Endodermal cell (in vitro differentiated cells): Measurements from ENCODE around the gene VWA8. TPM values are rescaled to one million over a fixed set of nuclear protein-coding genes. Genes with fewer than 3 reads are reported as not detected.

Experiments used
- DNase-seq: peaks from one replicate; pipeline ENCODE4 v3.0.0-alpha.2; 2017
- H3K27ac ChIP-seq: 2 replicates; pipeline ENCODE4 v1.5.1; 2013; ENCODE audit warnings: mild to moderate bottlenecking, low read depth, low read length, moderate library complexity
- H3K27me3 ChIP-seq: 2 replicates; pipeline ENCODE4 v1.6.1; 2013; ENCODE audit warnings: mild to moderate bottlenecking, low read length, moderate library complexity; ENCODE audit not compliant: insufficient read depth, control insufficient read depth, poor library complexity, severe bottlenecking
- H3K36me3 ChIP-seq: 2 replicates; pipeline ENCODE4 v1.7.0; 2013; ENCODE audit warnings: mild to moderate bottlenecking, low read length, moderate library complexity; ENCODE audit not compliant: control insufficient read depth, insufficient read depth
- H3K4me1 ChIP-seq: one replicate; pipeline ENCODE4 v1.7.0; 2013; ENCODE audit warnings: low read length; ENCODE audit not compliant: control insufficient read depth, insufficient read depth
- H3K4me3 ChIP-seq: 2 replicates; pipeline ENCODE4 v1.5.1; 2013; ENCODE audit warnings: mild to moderate bottlenecking, low read length, moderate library complexity
- H3K9ac ChIP-seq: 2 replicates; pipeline ENCODE4 v1.6.1; 2013; ENCODE audit warnings: mild to moderate bottlenecking, low read length, moderate library complexity; ENCODE audit not compliant: poor library complexity, severe bottlenecking; ENCODE audit errors: extremely low read depth
- H3K9me3 ChIP-seq: 2 replicates; pipeline ENCODE4 v1.6.1; 2013; ENCODE audit warnings: mild to moderate bottlenecking, low read length, moderate library complexity; ENCODE audit not compliant: control insufficient read depth
- H3K27ac Mint-ChIP-seq: 2 replicates; pipeline ENCODE4 v1.8.0; 2020; ENCODE audit warnings: mixed read lengths
- H3K27me3 Mint-ChIP-seq: 2 replicates; pipeline ENCODE4 v1.8.0; 2021; ENCODE audit warnings: mild to moderate bottlenecking, mixed read lengths; ENCODE audit not compliant: insufficient read depth
- H3K36me3 Mint-ChIP-seq: 2 replicates; pipeline ENCODE4 v1.8.0; 2020; ENCODE audit warnings: low read depth, mixed read lengths
- H3K4me1 Mint-ChIP-seq: 2 replicates; pipeline ENCODE4 v1.8.0; 2020; ENCODE audit warnings: mixed read lengths
- H3K4me3 Mint-ChIP-seq: 2 replicates; pipeline ENCODE4 v1.8.0; 2020; ENCODE audit warnings: mild to moderate bottlenecking, moderate library complexity, mixed read lengths
- H3K9me3 Mint-ChIP-seq: 2 replicates; pipeline ENCODE4 v1.8.0; 2020; ENCODE audit warnings: mild to moderate bottlenecking, mixed read lengths
- CTCF ChIP-seq: fragments of 200-600 bp; sonication (generic); conservative IDR thresholded peaks from 2 replicates; pipeline ENCODE4 v1.5.0; 2021; ENCODE audit warnings: antibody characterized with exemption, mild to moderate bottlenecking
- WGBS, 2 experiments: methylation state at CpG; one replicate each; pipeline versions ENCODE4 v1.1.5 to v1.1.7; 2013; ENCODE audit warnings: missing lambda C conversion rate in 2 of 2, mixed read lengths in 1 of 2; ENCODE audit not compliant: insufficient coverage in 1 of 2, insufficient read length in 1 of 2; 5-methylcytosine and 5-hydroxymethylcytosine counted together
- total RNA-seq, 2 donors: library from RNA; stranded (reverse); fragmentation: NEBNext Ultra II Directional in 1 of 2; extraction: Animal tissue kit (Norgen Biotek cat#: 25700) in 1 of 2; gene quantifications; 2 replicates in 1 of 2; 3 replicates in 1 of 2; pipeline ENCODE4 v1.2.1, GENCODE V29; 2021

VWA8 gene
- total RNA-seq, 2 donors from 2014 or later = 24.6 to 25.6 TPM

DNA sequence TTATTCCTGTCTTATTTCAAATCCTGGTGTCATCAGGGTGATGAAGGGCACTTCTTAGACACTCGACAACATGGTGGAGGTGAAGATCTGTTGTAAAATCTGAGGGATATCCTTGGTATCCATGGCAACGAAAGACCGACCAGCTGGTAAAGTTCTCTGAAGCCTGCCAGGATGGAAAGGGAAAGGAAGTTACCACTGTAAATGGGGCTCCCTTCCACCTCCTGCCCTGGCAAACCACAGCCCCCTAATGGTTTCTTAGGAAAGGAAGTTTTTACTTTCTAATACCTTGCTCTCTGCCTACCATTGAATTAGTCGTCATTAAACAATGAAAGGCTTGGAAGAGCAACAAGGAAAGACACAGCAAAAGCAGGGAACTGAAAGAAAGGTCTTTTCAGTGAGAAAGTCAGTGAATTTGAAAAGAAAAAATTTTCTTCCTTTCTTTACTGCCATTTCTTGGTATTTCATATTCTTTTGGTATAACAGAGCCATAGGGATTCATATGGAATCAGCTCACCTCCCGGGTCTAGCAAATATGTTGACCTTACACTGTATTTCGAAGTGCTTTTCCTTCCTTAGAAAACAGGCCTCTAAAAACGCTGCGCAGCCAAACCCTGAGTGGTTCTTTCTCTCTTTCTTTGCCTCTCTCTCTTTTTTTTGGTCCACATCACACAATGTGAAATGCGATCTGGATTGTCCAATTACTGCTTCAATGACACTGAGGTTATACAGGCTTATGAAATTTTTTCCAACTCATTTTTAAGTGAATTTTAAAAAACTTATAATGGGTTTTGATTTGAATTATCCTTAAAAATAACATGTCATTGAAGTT, 392.6 kb downstream of the VWA8 start:
- DNase-seq = no peak
- Mint-ChIP-seq H3K9me3 (peaks cover 20% of the 10 kb centered on the region), H3K36me3 (peaks cover 31% of the 10 kb centered on the region), H3K27ac (no peak overlapping the region), H3K27me3 (peaks cover 6% of the 10 kb centered on the region), H3K4me3 (no peak overlapping the region), H3K4me1 (peaks cover 14% of the 10 kb centered on the region)
- Histone ChIP-seq H3K4me1 (peaks cover 9% of the 10 kb centered on the region), H3K27ac (no peak overlapping the region), H3K4me3 (no peak overlapping the region), H3K36me3 (peaks cover 9% of the 10 kb centered on the region), H3K9ac (no peak overlapping the region), H3K9me3 (peaks cover 10% of the 10 kb centered on the region), H3K27me3 (peaks cover 33% of the 10 kb centered on the region)
- WGBS, 2 experiments = 82 to 94% methylated on average over 5 to 9 of the region's 9 CpGs
- TF ChIP-seq CTCF = no peak

- peaks cover 24% of the 10 kb centered on the region for H3K4me1 Mint-ChIP-seq
- Histone ChIP-seq H3K4me1 (peaks cover 14% of the 10 kb centered on the region), H3K27ac (no peak overlapping the region), H3K36me3 (peaks cover 9% of the 10 kb centered on the region), H3K4me3 (no peak overlapping the region), H3K27me3 (peaks cover 43% of the 10 kb centered on the region), H3K9ac (no peak overlapping the region), H3K9me3 (peaks cover 10% of the 10 kb centered on the region)
- TF ChIP-seq CTCF = no peak
- no peak overlapping the region for H3K4me3 Mint-ChIP-seq
- no peak overlapping the region for H3K27ac Mint-ChIP-seq
- peaks cover 6% of the 10 kb centered on the region for H3K27me3 Mint-ChIP-seq
- peaks cover 12% of the 10 kb centered on the region for H3K9me3 Mint-ChIP-seq
- H3K36me3 Mint-ChIP-seq = peaks cover 30% of the 10 kb centered on the region
- DNase-seq = no peak
- WGBS, 2 experiments = 96 to 100% methylated on average over 1 to 2 of the region's 2 CpGs
Measured at GRCh38 chr13:41567363-41567762, 393.5 kb downstream of the VWA8 start.

DNA sequence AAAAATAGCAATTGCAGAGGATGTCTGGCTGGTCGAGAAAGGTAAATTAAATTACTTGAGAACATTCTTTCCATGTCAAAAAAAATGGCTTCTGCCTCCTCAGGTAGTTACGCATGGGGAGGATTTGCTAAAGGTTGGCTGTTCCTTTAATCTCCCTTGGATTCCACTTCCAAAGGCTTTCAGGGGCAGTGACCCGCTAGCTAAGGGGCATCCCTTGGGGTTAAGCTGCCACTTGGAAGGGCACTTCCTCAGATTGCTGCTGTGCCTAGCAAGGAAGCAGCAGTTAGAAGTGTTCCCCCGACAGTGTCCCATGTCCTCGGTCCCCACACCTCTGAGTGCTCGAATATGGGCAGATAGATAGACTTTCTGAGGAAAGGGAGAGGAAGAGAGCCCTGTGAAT, 395.1 kb downstream of the VWA8 start:
- Histone ChIP-seq H3K9me3 (peaks cover 7% of the 10 kb centered on the region), H3K27me3 (peaks cover 58% of the 10 kb centered on the region), H3K4me1 (peaks cover 14% of the 10 kb centered on the region), H3K9ac (no peak overlapping the region), H3K36me3 (peaks cover 7% of the 10 kb centered on the region), H3K27ac (peak overlapping the region; percentile 76), H3K4me3 (no peak overlapping the region)
- H3K36me3 Mint-ChIP-seq = peaks cover 19% of the 10 kb centered on the region
- no peak overlapping the region for H3K4me3 Mint-ChIP-seq
- H3K27me3 Mint-ChIP-seq = peaks cover 9% of the 10 kb centered on the region
- WGBS, 2 experiments = 87 to 93% methylated on average over 4 to 6 of the region's 6 CpGs
- no peak for TF ChIP-seq CTCF
- no peak for DNase-seq
- no peak overlapping the region for H3K27ac Mint-ChIP-seq
- peaks cover 3% of the 10 kb centered on the region for H3K9me3 Mint-ChIP-seq
- peaks cover 28% of the 10 kb centered on the region for H3K4me1 Mint-ChIP-seq
